ENCODE measurements around the gene NOL4L.
A peak's percentile ranks its signal among the peaks of the same experiment; 100 is the strongest.
"Not testable (repeated sequence)": the region's sequence is repeated elsewhere in the genome, so short reads cannot be mapped to it uniquely, and the experiment has no call there.

The NOL4L gene

DNA sequence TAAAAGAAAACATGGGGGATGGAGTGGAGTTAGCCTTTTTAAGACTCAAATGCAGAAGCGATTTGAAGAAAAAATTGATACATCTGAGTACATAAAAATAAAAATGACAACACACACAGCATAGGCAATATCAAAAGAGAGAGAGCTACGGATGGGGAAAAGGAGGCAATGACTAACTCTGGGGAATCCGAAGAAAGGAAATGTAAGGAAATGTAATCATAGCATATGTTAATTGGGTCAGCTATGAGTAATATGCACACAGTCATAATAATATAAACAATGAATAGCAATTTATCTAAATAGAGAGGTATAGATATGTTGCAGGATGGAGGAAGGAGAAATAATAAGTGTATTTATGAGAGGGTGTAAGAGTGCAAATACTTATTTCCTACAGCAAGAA is 83.4 kb downstream of the NOL4L start:
- DNase-seq: no peak

GRCh38 chr20:32497589-32498224 is 87.4 kb downstream of the NOL4L start:
- no peak for DNase-seq

DNA sequence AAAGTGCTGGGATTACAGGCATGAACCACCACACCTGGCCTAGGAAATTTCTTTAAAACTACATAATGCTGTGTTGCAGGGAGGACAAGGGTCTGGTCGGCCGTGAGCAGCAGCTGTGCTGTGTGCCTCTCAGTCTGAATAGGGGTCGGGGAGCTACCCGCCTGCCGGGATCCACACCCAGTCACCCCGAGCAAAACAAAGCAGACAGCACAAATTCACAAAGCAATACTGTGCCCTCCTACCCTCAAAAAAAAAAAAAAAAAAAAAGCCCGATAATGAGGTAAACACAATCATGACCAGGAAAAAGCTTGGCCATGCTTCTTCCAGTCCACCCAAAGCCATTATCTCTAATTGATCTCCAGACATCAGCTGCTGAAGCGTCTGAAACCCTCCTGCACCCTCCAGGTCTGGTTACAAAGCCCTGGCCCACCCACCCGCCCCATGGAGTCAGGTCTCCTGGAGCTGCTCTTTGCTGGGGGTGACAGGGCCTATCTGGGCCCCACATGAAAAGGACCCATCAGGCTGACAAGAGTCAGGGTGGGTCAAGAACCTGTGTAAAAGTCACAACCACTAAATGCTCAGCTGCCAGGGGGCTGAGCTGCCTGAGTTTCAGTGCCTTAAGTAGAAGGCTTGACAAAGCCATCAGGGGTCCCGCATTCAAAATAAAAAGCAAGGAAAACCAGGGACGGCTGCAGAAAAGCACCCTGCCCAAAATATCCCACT is 88.2 kb downstream of the NOL4L start:
- DNase-seq: no peak

GRCh38 chr20:32495949-32496348 is 89.2 kb downstream of the NOL4L start:
- no peak for DNase-seq

- no peak for DNase-seq
Observed at GRCh38 chr20:32495217-32495565, 89.9 kb downstream of the NOL4L start.

GRCh38 chr20:32494483-32495216 is 90.5 kb downstream of the NOL4L start:
- no peak for DNase-seq

GRCh38 chr20:32493356-32493755 is 91.8 kb downstream of the NOL4L start:
- no peak for DNase-seq

DNA sequence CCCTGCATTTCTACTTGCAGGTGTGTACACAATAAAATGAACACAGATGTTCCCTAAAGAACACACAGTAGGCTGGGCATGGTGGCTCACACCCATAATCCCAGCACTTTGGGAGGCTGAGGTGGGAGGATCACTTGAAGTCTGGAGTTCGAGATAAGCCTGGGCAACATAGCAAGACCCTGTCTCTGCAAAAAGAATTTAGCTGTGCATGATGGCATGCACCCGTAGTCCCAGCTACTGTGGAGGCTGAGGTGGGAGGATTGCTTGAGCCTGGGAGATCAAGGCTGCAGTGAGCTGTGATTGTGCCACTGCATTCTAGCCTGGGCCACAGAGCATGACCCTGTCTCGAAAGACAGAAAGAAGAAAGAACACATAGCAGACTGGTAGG is 93.4 kb downstream of the NOL4L start:
- not testable (repeated sequence) for DNase-seq

DNA sequence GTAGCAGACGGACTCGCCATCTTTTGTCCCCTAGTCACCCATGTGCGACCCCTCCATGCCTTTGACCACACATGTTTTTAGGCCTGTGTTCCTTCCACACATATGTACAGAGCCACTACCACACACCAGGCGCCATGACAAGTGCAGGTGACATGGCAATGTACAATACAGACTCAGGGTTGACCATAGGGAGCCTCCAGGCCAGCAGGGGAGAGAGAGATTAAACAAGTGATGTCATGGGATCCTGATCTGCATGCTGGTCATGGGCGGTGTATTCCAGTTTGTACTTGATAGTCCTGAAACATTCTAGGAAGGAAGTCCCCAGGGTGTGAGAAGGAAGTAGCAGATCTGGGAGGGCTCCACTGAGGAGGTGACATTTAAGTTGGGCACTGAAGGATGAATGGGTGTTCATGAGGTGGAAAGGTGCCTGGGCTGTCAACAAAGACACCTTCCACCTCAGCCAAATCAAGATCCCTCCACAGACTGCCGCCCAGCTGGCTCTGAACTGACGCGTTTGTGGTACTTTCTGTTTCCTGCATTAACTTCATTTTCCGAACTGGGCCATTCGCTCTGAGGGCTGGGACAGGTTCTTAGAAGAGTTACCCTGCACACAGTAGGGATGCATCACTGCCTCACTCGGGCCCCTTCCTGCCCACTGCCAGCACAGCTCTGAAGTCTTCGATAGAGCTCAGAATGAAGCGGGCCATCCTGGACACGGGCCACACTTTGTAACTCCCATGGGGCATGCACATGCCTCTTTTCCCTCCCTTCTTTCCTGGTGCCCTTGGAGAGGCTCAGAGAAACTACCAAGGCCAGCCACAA is 94.0 kb downstream of the NOL4L start:
- DNase-seq: no peak

DNA sequence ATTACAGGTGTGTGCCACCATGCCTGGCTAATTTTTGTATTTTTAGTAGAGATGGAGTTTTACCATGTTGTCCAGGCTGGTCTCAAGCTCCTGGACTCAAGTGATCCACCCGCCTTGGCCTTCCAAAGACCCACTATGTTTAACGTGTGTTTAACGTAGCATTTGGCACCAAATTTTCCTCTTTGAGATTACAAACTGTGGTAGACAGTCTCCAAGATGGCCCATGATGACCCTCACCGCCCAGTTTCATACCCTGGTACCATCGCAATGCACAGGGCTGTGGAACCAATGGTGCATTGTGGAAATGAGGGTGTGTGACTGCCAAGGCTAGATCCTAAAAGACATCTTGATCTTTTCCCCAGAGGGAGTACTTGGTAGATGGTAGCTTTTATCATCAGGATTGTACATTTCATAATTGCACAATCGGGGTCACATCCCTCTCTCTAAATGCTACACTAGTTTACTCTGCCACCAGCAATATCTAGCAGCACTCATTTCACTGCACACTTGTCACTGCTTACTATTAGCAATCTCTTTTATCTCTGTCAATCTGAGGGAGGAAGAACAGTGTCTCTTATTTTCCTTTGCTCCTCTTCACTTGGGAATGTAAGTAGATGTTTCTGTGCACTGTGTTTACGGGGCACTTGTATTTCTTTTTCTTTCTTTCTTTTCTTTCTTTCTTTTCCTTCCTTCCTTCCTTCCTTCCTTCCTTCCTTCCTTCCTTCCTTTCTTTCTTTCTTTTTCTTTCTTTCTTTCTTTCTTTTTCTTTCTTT is 96.9 kb downstream of the NOL4L start:
- no peak for DNase-seq

- DNase-seq: no peak
Observed at GRCh38 chr20:32487381-32487780, 97.8 kb downstream of the NOL4L start.

- no peak for DNase-seq
Observed at GRCh38 chr20:32485770-32486478, 99.2 kb downstream of the NOL4L start.

- peak; percentile 26 for DNase-seq
Observed at GRCh38 chr20:32484958-32485769, 100.0 kb downstream of the NOL4L start.

DNA sequence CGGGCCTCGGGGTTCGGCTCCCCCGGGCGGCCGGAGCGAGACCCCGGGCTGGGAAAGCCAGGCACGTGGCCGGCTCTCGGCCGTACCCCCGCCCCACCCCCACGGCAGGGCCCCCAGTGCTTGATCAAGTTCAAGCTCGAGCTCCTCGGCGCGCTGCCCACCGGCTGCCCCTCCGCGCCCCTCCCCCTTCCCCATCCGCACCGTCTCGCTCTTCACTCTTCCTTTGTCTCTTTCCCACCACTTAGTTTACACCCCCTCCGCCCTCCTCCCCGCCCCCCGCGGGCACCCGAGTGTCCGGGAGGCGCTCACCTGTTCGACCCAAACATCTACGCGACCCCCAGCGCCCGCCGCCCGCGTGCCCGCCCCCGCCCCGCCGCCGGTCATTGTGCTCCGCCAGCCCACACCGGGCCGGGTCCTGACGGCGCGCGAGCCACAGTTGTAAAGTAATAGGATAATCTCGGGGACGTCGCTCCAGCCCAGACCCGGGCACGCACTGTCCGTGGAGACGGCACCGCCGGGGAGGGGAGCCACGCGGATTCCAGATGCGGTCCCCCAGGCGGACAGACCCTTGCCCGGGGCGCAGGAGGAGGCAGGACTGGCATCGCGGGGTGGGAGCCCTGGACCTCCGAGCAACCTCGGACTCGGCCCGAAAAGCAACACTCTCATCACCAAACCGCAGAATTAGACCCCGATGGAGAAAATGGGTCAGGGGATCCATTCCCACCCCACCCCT is 100.7 kb downstream of the NOL4L start:
- DNase-seq: no peak

DNA sequence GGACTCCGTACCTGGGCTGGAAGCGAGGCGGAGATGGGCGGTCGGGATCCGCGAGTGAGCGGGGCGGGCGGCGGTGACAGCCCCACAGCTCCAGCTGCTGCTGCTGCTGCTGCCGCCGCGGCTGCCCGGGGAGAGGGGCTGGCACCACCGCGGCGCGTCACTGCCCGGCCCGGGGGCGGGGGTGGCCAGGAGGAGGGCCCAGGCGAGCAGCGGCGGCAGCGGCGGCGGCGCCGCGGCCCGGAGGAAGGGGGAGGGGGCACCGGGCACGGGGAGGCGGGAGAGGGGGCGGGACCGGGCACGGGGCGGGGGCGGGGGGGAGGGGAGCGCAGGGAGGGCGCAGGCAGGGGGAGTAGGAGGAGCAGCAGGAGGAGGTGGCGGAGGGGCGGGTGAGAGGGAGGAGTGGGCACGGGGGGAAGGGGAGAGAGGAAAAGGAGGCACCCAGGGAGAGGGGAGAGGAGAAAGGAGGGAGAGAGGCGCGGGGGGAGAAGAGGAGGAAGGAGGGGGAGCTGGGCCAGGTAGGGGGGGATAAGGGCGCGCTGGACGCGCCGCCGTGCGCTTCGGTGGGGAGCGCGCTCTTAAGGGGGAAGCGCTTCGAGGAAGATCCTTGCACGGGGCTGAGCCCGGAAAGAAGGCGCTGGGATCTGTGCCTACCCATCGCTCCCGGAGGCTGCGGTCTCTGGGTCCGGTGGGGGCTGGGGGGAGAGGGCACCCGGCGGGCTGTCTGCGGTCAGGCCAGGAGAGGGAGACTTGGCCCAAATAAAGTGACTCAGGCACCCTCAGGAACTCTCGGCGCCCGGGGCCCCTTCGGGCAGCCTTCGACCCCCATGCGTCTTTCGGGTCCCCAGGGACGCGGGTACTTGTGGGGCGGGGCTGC is 101.5 kb downstream of the NOL4L start:
- DNase-seq: peak; percentile 83

GRCh38 chr20:32482442-32483261 is 102.5 kb downstream of the NOL4L start:
- DNase-seq: no peak

DNA sequence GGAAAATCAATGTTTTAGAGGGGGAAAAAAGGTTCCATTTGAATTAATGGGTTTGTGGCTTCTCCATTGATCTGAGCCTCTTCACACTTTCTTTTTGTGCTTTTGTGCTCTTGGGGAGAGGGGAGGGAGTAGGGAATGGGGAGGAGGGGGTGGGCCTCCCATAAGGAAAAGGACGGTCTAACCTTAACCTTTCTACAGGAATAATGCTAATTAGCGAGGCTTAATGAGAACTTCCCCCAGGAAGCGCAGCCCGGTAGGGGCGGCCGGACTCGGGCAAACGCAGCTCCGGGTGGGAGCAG is 103.0 kb downstream of the NOL4L start:
- no peak for DNase-seq
